Measurements from ENCODE around the gene UBASH3B. TPM values are rescaled to one million over a fixed set of nuclear protein-coding genes. Genes with fewer than 3 reads are reported as not detected.
"Not testable (repeated sequence)": the region's sequence is repeated elsewhere in the genome, so short reads cannot be mapped to it uniquely, and the experiment has no call there.

Gene UBASH3B
- total RNA-seq, 1 donor, result 23.2 TPM

DNA sequence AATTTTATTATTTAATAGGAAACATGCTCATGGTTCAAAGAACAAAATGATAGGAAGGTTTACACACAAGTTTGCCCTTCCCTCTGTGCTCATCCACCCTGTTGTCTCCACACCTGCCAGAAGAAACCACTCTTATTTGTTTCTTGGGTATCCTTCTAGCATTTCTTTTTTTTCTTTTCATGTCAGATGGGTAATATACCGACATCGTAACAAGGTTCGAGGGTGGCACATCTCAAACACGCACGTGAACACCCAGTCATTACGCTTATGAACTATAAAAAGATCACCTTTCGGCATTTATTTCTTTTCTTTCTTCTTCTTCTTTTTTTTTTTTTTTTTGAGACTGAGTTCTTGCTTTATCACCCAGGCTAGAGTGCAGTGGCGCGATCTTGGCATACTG is 70.5 kb downstream of the UBASH3B start:
- no peak for DNase-seq (ENCODE audit: low read depth)
- no peak overlapping the region for H3K4me3 ChIP-seq (ENCODE audit: low read depth, low read length)
- TF ChIP-seq, protein P1, sequence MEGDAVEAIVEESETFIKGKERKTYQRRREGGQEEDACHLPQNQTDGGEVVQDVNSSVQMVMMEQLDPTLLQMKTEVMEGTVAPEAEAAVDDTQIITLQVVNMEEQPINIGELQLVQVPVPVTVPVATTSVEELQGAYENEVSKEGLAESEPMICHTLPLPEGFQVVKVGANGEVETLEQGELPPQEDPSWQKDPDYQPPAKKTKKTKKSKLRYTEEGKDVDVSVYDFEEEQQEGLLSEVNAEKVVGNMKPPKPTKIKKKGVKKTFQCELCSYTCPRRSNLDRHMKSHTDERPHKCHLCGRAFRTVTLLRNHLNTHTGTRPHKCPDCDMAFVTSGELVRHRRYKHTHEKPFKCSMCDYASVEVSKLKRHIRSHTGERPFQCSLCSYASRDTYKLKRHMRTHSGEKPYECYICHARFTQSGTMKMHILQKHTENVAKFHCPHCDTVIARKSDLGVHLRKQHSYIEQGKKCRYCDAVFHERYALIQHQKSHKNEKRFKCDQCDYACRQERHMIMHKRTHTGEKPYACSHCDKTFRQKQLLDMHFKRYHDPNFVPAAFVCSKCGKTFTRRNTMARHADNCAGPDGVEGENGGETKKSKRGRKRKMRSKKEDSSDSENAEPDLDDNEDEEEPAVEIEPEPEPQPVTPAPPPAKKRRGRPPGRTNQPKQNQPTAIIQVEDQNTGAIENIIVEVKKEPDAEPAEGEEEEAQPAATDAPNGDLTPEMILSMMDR (IDR thresholded peaks at IDR 0.05; ENCODE audit: insufficient read depth, low read length), result no peak

DNA sequence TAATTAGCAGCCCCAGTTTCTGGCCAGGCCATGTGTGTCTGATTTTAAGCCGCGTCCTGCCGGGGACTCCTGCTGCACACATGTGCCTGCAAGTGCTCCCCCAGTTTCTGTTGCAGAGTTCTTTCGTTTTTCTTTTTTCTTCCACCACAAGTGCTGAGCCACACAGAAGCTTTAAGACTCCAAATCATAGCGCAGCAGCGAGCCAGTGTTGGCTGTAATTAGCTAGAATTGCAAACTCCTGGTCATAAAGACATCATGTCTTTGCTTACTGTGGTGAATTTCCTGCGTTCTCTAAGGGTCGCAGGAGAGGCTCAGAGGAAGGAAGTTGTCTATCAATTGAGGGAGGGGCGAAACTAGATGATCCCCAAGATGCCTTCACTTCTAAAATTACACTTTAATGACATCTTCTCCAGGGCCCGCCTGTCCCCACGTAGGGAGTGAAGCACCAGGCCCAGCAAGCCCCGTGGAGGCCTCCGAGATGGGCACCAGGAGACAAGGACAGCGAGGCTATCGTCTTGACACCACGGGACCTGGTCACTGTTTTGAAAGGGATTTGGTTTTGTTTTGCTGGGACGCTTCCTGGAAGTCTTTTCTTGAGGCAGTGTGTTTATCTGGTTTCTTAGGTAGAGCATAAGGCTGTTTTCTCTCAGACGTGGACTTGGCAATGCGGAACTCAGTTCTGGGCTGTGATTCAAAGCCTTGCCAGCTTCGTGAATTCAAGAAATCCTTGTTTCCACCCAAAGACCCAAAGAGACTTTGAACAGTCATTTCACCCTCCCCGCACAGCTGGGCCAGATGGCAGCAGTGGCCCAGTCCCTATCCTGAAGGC is 71.8 kb downstream of the UBASH3B start:
- TF ChIP-seq, protein P1 (IDR thresholded peaks at IDR 0.05; ENCODE audit: insufficient read depth, low read length), result no peak
- no peak for DNase-seq (ENCODE audit: low read depth)
- H3K4me3 ChIP-seq (ENCODE audit: low read depth, low read length), result no peak overlapping the region

DNA sequence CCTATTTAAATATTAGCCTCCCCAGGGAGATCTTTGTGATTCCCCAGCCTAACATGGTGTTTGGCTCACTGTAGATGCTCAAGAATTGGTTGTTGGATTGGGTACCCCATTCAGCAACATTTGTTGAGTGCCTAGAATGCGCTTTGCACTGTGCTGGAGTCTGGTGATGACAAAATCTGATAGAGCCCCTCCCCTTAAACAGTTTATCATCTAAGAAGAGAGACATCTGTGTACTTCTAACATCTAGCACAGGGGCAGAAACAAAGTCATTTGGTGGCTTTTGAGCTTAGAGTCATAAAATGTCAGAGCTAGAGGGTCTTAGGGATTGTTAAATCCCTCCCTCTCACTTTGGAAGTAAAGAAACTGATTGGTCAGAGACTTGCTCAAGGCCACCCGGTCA is 73.0 kb downstream of the UBASH3B start:
- DNase-seq (ENCODE audit: low read depth), result no peak

DNA sequence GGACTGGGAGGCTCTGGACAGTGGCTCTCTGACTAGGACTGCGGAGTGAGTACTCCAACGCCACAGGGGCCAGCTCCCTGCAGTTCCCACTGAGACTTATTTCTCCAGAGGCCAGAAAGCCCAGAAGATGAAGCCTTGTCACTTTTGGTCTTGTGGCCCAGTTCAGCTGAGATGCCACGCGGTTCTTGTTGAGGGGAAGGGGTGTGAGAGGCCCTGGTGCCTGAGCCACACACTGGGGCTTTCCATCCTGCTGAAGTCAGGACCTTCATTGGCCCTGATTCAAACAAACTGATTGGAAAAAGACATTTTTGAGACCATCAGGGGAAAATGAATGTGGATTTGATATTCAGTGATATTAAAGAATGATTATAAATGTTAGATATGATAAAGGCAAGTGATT is 73.6 kb downstream of the UBASH3B start:
- no peak overlapping the region for H3K4me3 ChIP-seq (ENCODE audit: low read depth, low read length)
- TF ChIP-seq, protein P1 (IDR thresholded peaks at IDR 0.05; ENCODE audit: insufficient read depth, low read length), result no peak
- DNase-seq (ENCODE audit: low read depth), result no peak

More for the DNA sequence above, 73.0 kb downstream of the UBASH3B start:
- no peak overlapping the region for H3K4me3 ChIP-seq (ENCODE audit: low read depth, low read length)
- TF ChIP-seq, protein P1 (IDR thresholded peaks at IDR 0.05; ENCODE audit: insufficient read depth, low read length), result no peak

DNA sequence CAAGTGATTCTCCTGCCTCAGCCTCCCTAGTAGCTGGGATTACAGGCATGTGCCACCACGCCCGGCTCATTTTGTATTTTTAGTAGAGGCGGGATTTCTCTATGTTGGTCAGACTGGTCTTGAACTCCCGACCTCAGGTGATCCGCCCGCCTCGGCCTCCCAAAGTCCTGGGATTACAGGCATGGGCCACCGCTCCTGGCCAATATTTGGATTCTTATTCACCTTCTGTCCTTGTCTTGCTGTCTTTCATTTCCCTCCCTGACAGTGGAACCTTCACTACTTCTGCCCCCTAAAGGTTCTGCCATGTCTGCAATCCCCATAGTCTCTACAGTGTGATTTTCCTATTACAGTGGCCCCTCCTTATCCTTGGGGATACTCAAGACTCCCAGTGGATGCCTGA is 75.2 kb downstream of the UBASH3B start:
- H3K4me3 ChIP-seq (ENCODE audit: low read depth, low read length); DNase-seq (ENCODE audit: low read depth): not testable (repeated sequence)

DNA sequence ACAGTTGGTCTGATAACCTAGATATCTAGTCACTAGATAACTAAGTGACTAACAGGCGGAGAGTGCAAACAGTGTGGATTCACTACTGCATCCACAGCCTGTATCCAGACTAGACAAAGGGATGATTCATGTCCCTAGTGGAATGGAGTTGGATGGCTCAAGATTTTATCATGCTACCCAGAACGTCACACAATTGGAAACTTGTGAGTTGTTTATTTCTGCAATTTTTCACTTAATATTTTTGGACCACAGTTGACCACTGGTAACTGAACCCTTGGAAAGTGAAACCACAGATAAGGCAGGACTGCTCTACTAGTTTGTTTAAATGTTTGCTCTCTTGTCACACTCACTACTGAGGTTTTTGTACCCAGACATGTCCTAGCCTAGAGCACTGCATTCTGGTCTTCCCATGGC is 76.0 kb downstream of the UBASH3B start:
- DNase-seq (ENCODE audit: low read depth), result peak; percentile 94
- TF ChIP-seq, protein P1 (IDR thresholded peaks at IDR 0.05; ENCODE audit: insufficient read depth, low read length), result no peak
- H3K4me3 ChIP-seq (ENCODE audit: low read depth, low read length), result no peak overlapping the region

DNA sequence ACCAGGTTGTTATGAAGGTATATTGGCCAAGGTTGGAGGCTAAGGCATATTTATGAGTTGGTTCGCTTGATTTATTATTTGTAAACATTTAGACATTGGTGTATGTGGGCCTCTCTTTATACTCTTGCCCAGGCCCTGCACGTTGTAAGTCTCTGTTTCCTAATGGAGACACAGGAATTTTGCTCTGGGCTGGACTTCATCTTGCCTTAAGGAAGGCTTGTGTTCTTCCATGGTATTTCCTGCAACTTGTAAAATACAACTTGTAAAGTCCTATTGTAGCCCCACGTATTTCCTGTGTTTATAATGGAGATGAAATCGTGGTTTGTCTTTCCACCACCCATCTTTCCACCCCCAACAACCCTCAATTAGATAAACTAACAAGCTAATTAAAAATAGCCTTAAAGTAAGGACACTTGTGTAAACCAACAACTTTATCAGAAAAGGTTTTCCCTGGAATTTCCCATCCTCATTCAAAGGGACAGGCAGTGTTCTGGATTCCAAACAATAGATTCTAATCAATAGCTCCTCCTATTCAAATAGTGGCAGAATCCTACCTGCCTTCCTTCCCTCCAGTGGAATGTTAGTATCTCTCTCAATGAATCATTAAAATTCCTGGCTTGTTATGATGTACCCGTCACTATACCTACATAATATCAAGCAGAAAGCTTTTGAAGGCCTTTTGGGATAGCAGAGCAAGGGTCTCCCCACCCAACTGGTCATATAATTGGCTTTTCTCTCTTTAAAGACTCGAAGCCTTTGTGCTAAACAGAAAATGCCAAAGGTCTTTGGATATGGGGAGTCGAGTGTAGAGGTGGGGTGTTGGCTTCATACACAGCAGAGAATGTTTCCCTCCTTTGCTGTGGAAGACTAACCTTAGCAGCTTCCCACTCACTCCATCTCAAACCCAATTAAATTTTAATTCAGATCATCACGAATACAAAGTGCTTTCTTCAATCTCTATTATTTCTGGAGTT is 77.1 kb downstream of the UBASH3B start:
- H3K4me3 ChIP-seq (ENCODE audit: low read depth, low read length), result no peak overlapping the region
- DNase-seq (ENCODE audit: low read depth), result no peak
- TF ChIP-seq, protein P1 (IDR thresholded peaks at IDR 0.05; ENCODE audit: insufficient read depth, low read length), result no peak
